ENCODE measurements around the gene A2M.

Gene A2M

DNA sequence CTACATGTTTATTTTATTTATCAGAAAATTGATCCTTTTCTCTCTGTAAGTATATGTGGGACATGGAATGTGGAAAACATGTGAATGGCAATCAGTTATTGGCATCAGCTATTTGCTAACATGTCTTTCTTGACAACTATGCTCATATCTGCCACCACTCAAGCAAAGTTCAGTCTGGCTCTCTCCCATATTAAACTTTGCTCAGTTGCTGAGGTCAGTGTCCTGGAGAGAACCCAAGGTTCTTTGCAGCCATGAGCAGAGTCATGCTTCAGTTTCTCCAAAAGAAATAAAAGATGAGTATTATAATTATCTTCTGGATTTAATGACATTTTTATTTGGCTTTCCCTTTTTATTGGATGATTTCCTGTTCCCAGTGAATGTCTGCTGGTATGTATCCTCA, 42.6 kb downstream of the A2M start:
- DNase-seq (ENCODE audit: low read depth in 2 of 2) = no peak

GRCh38 chr12:9072481-9073038, 43.2 kb downstream of the A2M start:
- DNase-seq (ENCODE audit: low read depth in 2 of 2) = no peak

- DNase-seq (ENCODE audit: low read depth in 2 of 2) = no peak
These were observed 43.8 kb downstream of the A2M start for GRCh38 chr12:9071969-9072368.

DNA sequence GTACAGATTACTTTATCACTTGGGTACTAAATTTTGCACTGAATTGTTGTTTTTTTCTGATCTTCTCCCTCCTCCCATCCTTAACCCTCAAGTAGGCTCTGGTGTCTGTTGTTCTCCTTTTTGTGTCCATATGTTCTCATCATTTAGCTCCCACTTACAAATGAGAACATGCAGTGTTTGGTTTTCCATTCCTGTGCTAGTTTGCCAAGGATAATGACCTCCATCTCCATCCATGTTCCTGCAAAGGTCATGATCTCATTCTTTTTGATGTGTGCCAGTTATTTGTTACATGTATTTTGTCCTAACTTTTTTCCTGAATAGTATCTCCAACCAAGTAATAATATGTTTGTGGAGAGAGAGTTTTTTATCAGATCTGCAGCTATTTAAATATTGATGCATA, 44.2 kb downstream of the A2M start:
- DNase-seq (ENCODE audit: low read depth in 2 of 2) = no peak

DNA sequence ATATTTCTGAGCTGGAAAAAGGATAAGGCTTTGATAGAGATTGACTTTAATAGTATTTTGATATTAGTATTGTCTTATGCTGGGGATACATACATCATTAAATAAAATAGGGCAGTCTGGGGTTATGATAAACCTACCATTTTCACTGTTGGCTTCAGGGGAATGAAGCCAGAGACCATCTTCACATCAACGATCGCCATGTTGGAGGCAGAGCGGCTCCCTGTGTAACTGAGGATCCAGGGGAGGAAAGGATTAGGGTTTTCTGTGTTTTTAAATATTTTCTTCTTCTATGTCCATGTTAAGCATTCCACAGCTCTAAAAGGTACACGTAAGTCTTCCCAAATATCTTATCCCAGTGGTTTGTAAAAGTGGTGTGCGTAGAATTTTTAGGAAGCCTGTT, 45.4 kb downstream of the A2M start:
- DNase-seq (ENCODE audit: low read depth in 2 of 2) = no peak

DNA sequence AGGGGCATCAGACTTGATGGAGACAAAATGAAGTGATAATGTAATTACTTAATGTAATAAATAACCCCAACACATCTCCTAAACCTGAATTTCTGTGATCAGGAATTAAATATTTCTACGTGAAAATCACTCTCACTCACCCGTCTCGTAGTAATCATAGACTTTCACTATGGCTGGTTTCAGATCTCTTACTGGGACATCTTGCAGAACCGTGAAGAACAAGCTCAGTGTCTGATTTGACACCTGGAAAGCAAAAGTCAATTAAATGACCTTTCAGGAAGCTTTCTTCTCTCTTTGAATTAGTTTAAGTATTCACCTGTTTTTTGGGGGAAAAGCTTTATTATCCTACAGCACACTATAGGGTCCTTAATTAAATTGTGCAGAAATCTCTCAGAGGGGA, 47.1 kb downstream of the A2M start:
- no peak for DNase-seq (ENCODE audit: low read depth in 2 of 2)

DNA sequence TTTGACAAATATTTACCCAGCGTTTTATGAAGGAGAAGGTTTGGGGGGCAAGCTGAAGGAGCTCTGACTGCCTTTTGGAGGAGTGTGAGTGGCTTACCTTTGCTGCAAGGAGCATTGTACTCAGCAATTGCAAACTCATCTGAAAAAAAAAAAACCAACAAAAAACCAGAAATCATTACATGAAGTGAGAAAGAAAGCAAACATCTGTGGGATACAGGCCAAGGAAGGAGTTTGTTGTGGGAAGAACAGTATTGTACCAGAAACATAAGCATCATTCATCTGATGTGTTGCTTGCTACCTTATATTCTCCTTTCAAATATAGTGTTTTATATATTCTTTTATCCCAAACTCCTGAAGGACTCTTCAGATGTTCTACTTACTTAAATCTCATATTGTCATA, 47.6 kb downstream of the A2M start:
- DNase-seq (ENCODE audit: low read depth in 2 of 2) = no peak

- no peak for DNase-seq (ENCODE audit: low read depth in 2 of 2)
These were observed 48.8 kb downstream of the A2M start for GRCh38 chr12:9066755-9067423.

- no peak for DNase-seq (ENCODE audit: low read depth in 2 of 2)
These were observed 49.5 kb downstream of the A2M start for GRCh38 chr12:9066183-9066623.

DNA sequence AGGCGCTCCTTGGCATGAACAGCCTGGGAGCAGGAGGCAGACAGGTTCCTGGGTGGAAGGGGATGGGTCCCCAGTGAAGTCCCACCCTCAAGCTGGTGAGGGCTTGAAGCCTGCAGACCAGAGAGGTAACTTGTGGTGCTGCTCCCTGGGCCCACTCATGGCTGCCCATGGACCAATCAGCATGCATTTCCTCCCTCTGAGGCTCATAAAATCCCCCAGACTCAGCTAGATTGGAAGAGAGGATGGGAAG, 50.2 kb downstream of the A2M start:
- no peak for DNase-seq (ENCODE audit: low read depth in 2 of 2)

DNA sequence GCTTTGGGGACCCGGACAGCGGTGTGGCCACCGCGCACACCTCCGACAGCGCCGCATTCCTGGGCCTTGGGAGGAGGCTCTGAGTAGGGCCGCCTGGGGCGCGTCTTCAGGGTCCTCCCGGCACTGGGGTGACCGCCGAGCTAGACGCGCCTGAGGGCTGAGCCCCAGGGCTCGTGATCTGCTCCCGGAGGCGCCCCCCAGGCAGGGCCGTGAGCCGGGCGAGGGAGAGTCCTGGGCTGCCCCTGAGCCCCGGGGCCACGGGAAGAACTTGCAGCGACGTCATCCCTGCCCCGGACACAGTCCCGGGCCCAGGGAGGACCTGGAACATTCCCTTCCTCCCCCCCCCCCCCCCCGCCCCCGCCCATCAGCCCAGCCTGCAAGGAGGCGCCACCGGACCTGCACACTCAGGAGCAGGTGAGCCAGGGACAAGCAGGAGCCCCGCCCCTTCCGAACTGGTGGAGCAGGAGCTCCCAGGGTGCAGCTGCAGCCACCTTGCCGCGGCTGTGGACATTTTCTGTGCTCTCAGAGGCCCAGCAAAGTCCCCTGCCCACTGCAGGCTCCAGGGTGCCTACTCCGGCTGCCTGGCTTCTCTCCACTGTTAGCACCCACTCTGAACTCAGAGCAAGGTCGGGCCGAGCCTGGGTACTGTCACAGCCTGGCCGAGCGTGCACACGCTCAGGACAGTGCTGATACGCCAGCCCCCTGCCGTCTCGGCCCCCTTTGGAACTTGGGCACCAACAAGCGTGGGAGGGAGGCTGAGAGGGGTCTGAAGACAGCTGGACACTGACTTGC, 50.7 kb downstream of the A2M start:
- peak in 1 of 2 donors; percentile 0 for DNase-seq (ENCODE audit: low read depth in 2 of 2)

DNA sequence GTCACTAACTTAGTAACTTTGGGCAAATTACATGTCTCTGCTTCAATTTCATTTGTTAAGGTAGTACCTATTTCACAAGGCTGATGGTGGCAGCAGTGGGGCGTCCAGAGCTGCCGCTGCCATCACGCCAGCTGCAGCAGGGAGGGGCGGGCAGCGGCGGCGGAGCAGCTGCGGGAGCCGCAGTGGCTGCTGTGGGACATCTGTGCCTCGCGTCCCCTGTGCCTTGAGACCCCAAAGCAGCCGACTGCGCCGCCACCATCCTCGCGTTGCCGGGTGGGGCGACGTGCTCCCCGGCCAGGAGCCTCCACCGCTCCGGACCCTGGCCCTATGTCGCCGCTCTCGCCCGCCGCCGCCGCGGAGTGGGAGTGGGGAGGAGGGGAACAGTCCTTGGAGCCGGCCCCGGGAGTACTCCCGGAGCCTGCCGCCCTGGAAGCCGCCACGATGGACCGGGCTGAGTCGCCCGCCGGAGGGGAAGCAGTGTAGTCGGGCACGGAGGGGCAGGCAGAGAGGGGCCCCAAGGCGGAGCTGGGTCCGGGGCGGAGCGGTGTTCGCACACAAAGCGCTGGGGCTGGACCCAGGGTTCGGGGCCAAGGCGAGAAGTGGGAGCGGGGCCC, 51.4 kb downstream of the A2M start:
- peak; percentile 35 to 44 for DNase-seq (ENCODE audit: low read depth in 2 of 2)

DNA sequence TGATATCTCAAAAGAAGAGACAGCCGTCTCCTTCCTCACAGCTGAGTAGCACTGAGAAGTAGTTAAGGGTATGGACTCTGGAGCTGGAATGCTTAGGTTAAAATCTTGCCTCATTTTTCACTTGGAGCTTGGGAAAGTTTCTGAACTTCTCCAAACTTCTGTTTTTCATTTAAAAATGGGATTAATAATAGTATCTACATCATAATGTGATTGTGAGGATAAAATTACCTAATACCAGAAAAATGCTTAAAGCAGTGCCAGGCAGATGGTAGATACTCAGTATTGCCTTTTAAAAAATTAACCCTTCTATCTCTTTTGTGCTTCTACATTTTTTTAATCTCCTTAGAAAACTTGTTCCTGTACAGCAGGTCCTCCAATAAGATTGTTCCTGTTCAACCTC, 63.1 kb downstream of the A2M start:
- no peak for DNase-seq (ENCODE audit: low read depth in 2 of 2)

GRCh38 chr12:9051158-9051550, 64.6 kb downstream of the A2M start:
- no peak for DNase-seq (ENCODE audit: low read depth in 2 of 2)

GRCh38 chr12:9050521-9051157, 65.1 kb downstream of the A2M start:
- no peak for DNase-seq (ENCODE audit: low read depth in 2 of 2)

DNA sequence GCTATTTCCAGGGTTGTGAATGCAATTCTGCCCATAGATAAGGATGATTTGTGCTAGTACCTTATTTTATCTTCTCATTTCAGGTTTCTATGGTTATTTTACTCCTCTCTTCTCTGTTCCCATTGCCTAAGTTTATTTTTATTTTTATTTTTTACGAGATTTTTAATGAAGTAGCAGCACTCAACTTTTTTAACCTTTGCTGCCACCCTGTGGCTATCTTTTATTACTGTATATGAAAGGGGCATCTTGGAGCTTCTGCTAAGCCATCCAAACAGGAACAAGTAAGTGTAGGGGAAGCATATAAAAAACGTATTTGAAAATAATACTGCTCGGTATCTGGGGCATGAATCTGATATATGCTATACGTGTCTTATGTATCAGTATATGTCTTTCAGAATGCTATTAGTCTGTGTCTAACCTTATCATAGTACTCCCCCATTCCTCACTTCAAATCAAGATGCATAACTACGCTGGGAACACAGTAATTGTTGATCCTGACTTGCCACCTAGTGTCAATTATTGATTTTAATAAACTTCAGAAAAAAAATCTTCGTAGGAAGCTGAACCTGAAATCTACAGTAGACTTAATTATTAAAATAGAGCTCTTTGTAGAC, 66.1 kb downstream of the A2M start:
- no peak for DNase-seq (ENCODE audit: low read depth in 2 of 2)

DNA sequence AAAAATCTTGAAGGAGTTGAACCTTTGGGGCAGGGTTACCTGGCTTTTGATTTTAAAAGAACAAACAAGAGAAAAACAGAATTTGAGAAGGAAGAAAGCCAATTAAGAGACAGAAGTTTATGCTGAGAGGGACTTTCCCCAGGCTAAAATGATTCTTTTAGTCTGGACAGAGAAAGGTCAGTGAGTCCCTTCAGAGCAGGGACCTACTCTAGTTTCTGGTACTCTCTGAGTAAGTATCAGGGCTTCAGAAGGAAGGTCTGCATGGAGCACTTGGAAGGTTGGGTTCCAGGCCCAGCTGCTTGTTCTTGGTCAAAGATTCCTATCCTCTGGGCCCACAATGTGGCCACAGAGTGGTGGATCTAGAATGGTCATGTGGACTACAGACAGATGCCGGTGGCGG, 66.8 kb downstream of the A2M start:
- DNase-seq (ENCODE audit: low read depth in 2 of 2) = no peak

GRCh38 chr12:9047105-9047504, 68.6 kb downstream of the A2M start:
- DNase-seq (ENCODE audit: low read depth in 2 of 2) = no peak

GRCh38 chr12:9043766-9044165, 72.0 kb downstream of the A2M start:
- DNase-seq (ENCODE audit: low read depth in 2 of 2) = no peak

DNA sequence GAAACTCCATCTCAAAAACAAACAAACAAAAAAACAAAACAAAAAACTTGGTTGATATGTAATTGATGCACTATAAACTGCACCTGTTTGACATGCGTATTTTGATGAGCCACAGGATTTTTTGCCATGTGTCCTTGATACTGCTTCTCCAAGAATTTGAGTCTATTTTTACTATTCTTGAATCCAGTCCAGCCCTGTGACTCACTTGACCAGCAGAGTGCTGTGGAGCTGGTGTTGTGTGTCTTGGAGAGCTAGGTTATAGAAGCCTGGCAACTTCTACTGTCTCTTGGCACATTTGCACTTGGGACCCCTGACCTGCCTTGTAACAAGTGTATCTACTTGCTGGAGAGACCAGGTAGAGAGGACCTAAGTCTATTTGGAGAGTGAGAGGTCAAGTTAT, 74.4 kb downstream of the A2M start:
- DNase-seq (ENCODE audit: low read depth in 2 of 2) = no peak

DNA sequence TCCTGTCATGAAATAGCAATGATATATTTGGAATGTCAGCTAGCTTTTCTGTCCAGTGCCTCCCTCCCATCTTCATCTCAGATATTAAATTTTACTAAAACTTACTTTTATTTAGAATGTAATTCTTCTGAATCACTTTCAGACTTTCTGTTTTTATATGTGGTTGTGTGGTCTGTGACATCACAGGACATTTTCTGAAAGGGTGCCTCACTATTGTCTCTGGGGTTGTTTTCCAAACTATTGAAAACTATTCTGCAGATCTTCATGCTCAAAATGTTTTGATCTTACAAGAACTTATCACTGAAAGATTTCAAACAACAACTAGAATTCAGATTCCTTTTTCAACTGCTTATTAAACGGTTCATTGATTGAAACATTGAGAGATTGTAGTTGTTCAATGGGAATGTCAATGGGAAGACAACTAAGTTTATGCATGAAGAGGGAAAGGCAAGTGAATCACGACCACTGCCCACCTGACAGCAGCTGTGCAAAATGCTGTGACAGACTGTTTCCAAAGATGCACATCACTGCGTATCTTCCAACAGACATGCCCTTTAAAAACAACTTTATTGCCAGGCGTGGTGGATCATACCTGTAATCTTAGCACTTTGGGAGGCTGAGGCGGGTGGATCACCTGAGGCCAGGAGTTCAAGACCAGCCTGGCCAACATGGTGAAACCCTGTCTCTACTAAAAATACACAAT, 75.1 kb downstream of the A2M start:
- no peak for DNase-seq (ENCODE audit: low read depth in 2 of 2)

Data from activated CD4-positive, alpha-beta T cell treated with anti-CD3 and anti-CD28 coated beads for 24 hours (primary cell).